ENCODE data around the gene CDK14.

CDK14 gene

GRCh38 chr7:90821961-90822620 is 226.0 kb downstream of the CDK14 start:
- TF ChIP-seq CTCF (IDR thresholded peaks at IDR 0.05; ENCODE audit: low read depth, low read length): no peak
- H3K27me3 ChIP-seq: no peaks in the 10 kb centered on the region

GRCh38 chr7:90824386-90825307 is 228.5 kb downstream of the CDK14 start:
- no peak overlapping the region for H3K4me3 ChIP-seq (ENCODE audit: low read depth, low read length)
- DNase-seq: no peak
- TF ChIP-seq CTCF (IDR thresholded peaks at IDR 0.05; ENCODE audit: low read depth, low read length): no peak
- H3K36me3 ChIP-seq: no peaks in the 10 kb centered on the region
- no peaks in the 10 kb centered on the region for H3K4me1 ChIP-seq
- no peaks in the 10 kb centered on the region for H3K27me3 ChIP-seq
- H3K9me3 ChIP-seq: no peaks in the 10 kb centered on the region

More at GRCh38 chr7:90821961-90822620, 226.0 kb downstream of the CDK14 start:
- Histone ChIP-seq H3K4me1 (no peaks in the 10 kb centered on the region), H3K9me3 (no peaks in the 10 kb centered on the region), H3K4me3 (ENCODE audit: low read depth, low read length) (no peak overlapping the region), H3K36me3 (no peaks in the 10 kb centered on the region)
- no peak for DNase-seq

GRCh38 chr7:90825779-90826178 is 229.7 kb downstream of the CDK14 start:
- TF ChIP-seq CTCF (IDR thresholded peaks at IDR 0.05; ENCODE audit: low read depth, low read length): no peak

GRCh38 chr7:90828601-90829000 is 232.5 kb downstream of the CDK14 start:
- TF ChIP-seq CTCF (IDR thresholded peaks at IDR 0.05; ENCODE audit: low read depth, low read length): no peak
- no peak for DNase-seq

More at GRCh38 chr7:90825779-90826178, 229.7 kb downstream of the CDK14 start:
- no peaks in the 10 kb centered on the region for H3K9me3 ChIP-seq
- H3K4me1 ChIP-seq: no peaks in the 10 kb centered on the region
- H3K36me3 ChIP-seq: no peaks in the 10 kb centered on the region
- no peaks in the 10 kb centered on the region for H3K27me3 ChIP-seq
- no peak for DNase-seq
- no peak overlapping the region for H3K4me3 ChIP-seq (ENCODE audit: low read depth, low read length)

GRCh38 chr7:90830308-90830707 is 234.2 kb downstream of the CDK14 start:
- DNase-seq: no peak
- Histone ChIP-seq H3K27me3 (no peaks in the 10 kb centered on the region), H3K4me1 (no peaks in the 10 kb centered on the region), H3K9me3 (no peaks in the 10 kb centered on the region), H3K36me3 (no peaks in the 10 kb centered on the region), H3K4me3 (ENCODE audit: low read depth, low read length) (no peak overlapping the region)
- TF ChIP-seq CTCF (IDR thresholded peaks at IDR 0.05; ENCODE audit: low read depth, low read length): no peak

More at GRCh38 chr7:90828601-90829000, 232.5 kb downstream of the CDK14 start:
- Histone ChIP-seq H3K4me1 (no peaks in the 10 kb centered on the region), H3K36me3 (no peaks in the 10 kb centered on the region), H3K4me3 (ENCODE audit: low read depth, low read length) (no peak overlapping the region), H3K9me3 (no peaks in the 10 kb centered on the region), H3K27me3 (no peaks in the 10 kb centered on the region)

GRCh38 chr7:90832726-90833125 is 236.6 kb downstream of the CDK14 start:
- Histone ChIP-seq H3K4me3 (ENCODE audit: low read depth, low read length) (no peak overlapping the region), H3K36me3 (no peaks in the 10 kb centered on the region), H3K27me3 (no peaks in the 10 kb centered on the region), H3K9me3 (no peaks in the 10 kb centered on the region), H3K4me1 (no peaks in the 10 kb centered on the region)
- no peak for TF ChIP-seq CTCF (IDR thresholded peaks at IDR 0.05; ENCODE audit: low read depth, low read length)
- no peak for DNase-seq

All from BE2C (cell line).